ENCODE results near the gene CISH.

CISH gene

GRCh38 chr3:50611464-50612233 lies at the start of gene CISH:
TSS of gene CISH (minus strand) at chr3:50611774. CDS start at chr3:50611650, 124 bp downstream.
- peak; percentile 93 for DNase-seq (ENCODE audit: low read depth)

GRCh38 chr3:50660386-50660785 lies 48.8 kb upstream of the CISH start:
- no peak for DNase-seq (ENCODE audit: low read depth)

- DNase-seq (ENCODE audit: low read depth), result no peak
Observed at GRCh38 chr3:50658831-50659230, 47.3 kb upstream of the CISH start.

- DNase-seq (ENCODE audit: low read depth), result peak; percentile 86
Observed at GRCh38 chr3:50658416-50658815, 46.8 kb upstream of the CISH start.

GRCh38 chr3:50657816-50658215 lies 46.2 kb upstream of the CISH start:
- no peak for DNase-seq (ENCODE audit: low read depth)

- DNase-seq (ENCODE audit: low read depth), result no peak
Observed at GRCh38 chr3:50657407-50657806, 45.8 kb upstream of the CISH start.

GRCh38 chr3:50656417-50657195 lies 45.0 kb upstream of the CISH start:
- DNase-seq (ENCODE audit: low read depth), result no peak

- DNase-seq (ENCODE audit: low read depth), result peak; percentile 33
Observed at GRCh38 chr3:50655009-50655830, 43.6 kb upstream of the CISH start.

GRCh38 chr3:50653937-50654595 lies 42.5 kb upstream of the CISH start:
- no peak for DNase-seq (ENCODE audit: low read depth)

GRCh38 chr3:50652709-50653108 lies 41.1 kb upstream of the CISH start:
- peak; percentile 32 for DNase-seq (ENCODE audit: low read depth)

GRCh38 chr3:50651920-50652529 lies 40.5 kb upstream of the CISH start:
- DNase-seq (ENCODE audit: low read depth), result no peak

- no peak for DNase-seq (ENCODE audit: low read depth)
Observed at GRCh38 chr3:50651445-50651844, 39.9 kb upstream of the CISH start.

- no peak for DNase-seq (ENCODE audit: low read depth)
Observed at GRCh38 chr3:50650018-50650417, 38.4 kb upstream of the CISH start.

- DNase-seq (ENCODE audit: low read depth), result peak; percentile 12
Observed at GRCh38 chr3:50649451-50649931, 37.9 kb upstream of the CISH start.

GRCh38 chr3:50648944-50649343 lies 37.4 kb upstream of the CISH start:
- DNase-seq (ENCODE audit: low read depth), result no peak

GRCh38 chr3:50648313-50648712 lies 36.7 kb upstream of the CISH start:
- DNase-seq (ENCODE audit: low read depth), result peak; percentile 38

- DNase-seq (ENCODE audit: low read depth), result no peak
Observed at GRCh38 chr3:50645378-50645777, 33.8 kb upstream of the CISH start.

- no peak for DNase-seq (ENCODE audit: low read depth)
Observed at GRCh38 chr3:50644561-50644960, 33.0 kb upstream of the CISH start.

- no peak for DNase-seq (ENCODE audit: low read depth)
Observed at GRCh38 chr3:50642382-50642781, 30.8 kb upstream of the CISH start.

GRCh38 chr3:50639055-50639494 lies 27.5 kb upstream of the CISH start:
- DNase-seq (ENCODE audit: low read depth), result peak; percentile 80

GRCh38 chr3:50637945-50638344 lies 26.4 kb upstream of the CISH start:
- no peak for DNase-seq (ENCODE audit: low read depth)
